ENCODE measurements around the gene BRPF1. TPM values are rescaled to one million over a fixed set of nuclear protein-coding genes. Genes with fewer than 3 reads are reported as not detected.

Gene BRPF1
- polyA plus RNA-seq, 1 of the 3 experiments (the other 2 are of a cell fraction) = 13.0 TPM

GRCh38 chr3:9697892-9698291 lies 33.6 kb upstream of the BRPF1 start:
- POLR2A ChIA-PET = no interaction called here
- Histone ChIP-seq H3K4me1 (ENCODE audit: control insufficient read depth in 1 of 2, insufficient read depth in 2 of 2, low read depth in 1 of 2, low read length in 1 of 2) (no peaks in the 10 kb centered on the region), H3K27ac (ENCODE audit: low read depth in 2 of 2, low read length in 1 of 2) (no peak overlapping the region), H3K36me3 (replicated peaks in 1 of 2; ENCODE audit: control insufficient read depth in 1 of 2, insufficient read depth in 2 of 2, low read length in 1 of 2) (peaks cover 6 to 44% of the 10 kb centered on the region in 2 experiments), H3K4me3 (ENCODE audit: low read depth in 2 of 2, low read length in 1 of 2) (no peak overlapping the region), H2AFZ (ENCODE audit: low read depth) (no peak overlapping the region), H3K4me2 (no peak overlapping the region), H3K79me2 (ENCODE audit: insufficient read depth) (no peaks in the 10 kb centered on the region), H3F3A (replicated peaks; ENCODE audit: insufficient read depth) (no peaks in the 10 kb centered on the region), H3K27me3 (ENCODE audit: insufficient read depth) (no peaks in the 10 kb centered on the region), H3K9me3 (no peaks in the 10 kb centered on the region), H3K9me2 (no peaks in the 10 kb centered on the region), H4K20me1 (ENCODE audit: insufficient read depth) (no peaks in the 10 kb centered on the region), H3K9ac (no peak overlapping the region)
- DNase-seq = no peak
- no peak for TF ChIP-seq GATA2 (CRISPR knock-in tag; IDR thresholded peaks at IDR 0.05)
- no peak for TF ChIP-seq MAX (IDR thresholded peaks at IDR 0.05; ENCODE audit: low read depth)
- TF ChIP-seq POLR2AphosphoS5 (IDR thresholded peaks at IDR 0.05; ENCODE audit: low read depth, low read length) = no peak
- TF ChIP-seq MXI1 (IDR thresholded peaks at IDR 0.05; ENCODE audit: low read depth, low read length) = no peak
- TF ChIP-seq FOSL2 (IDR thresholded peaks at IDR 0.05; ENCODE audit: borderline replicate concordance, low read depth) = no peak
- TF ChIP-seq ZBTB33 (IDR thresholded peaks at IDR 0.05; ENCODE audit: borderline replicate concordance, low read depth) = no peak
- TF ChIP-seq REST (IDR thresholded peaks at IDR 0.05; ENCODE audit: low read depth, low read length) = no peak
- TF ChIP-seq EP300 (IDR thresholded peaks at IDR 0.05; ENCODE audit: borderline replicate concordance in 1 of 2, low read depth in 1 of 2, low read length in 1 of 2) = no peak
- TF ChIP-seq MEF2A (IDR thresholded peaks at IDR 0.05; ENCODE audit: borderline replicate concordance, low read depth) = no peak
- no peak for TF ChIP-seq RCOR1 (IDR thresholded peaks at IDR 0.05; ENCODE audit: low read length)
- no peak for TF ChIP-seq TEAD4 (IDR thresholded peaks at IDR 0.05; ENCODE audit: borderline replicate concordance, insufficient read depth)
- no peak for TF ChIP-seq SMC3 (IDR thresholded peaks at IDR 0.05; ENCODE audit: low read depth, low read length)
- no peak for TF ChIP-seq JUND (IDR thresholded peaks at IDR 0.05)
- TF ChIP-seq NFIC (IDR thresholded peaks at IDR 0.05; ENCODE audit: borderline replicate concordance) = no peak
- no peak for TF ChIP-seq CHD2 (IDR thresholded peaks at IDR 0.05; ENCODE audit: low read length, partially characterized antibody)
- no peak for TF ChIP-seq IRF3 (IDR thresholded peaks at IDR 0.05; ENCODE audit: low read depth, low read length)
- TF ChIP-seq YY1 (IDR thresholded peaks at IDR 0.05; ENCODE audit: low read depth) = no peak
- 78% methylated on average over 4 of the region's 4 CpGs for WGBS (ENCODE audit: low lambda C conversion rate)
- CTCF ChIA-PET = interaction anchor here (0.7 kb wide), 1 partner anchor 30 kb away, joined by 3 read pairs; no protein-coding TSS in a partner anchor
